ENCODE measurements around the gene WDR27.

WDR27 gene

GRCh38 chr6:169441292-169441691 lies 260.5 kb downstream of the WDR27 start:
- TF ChIP-seq TAF1 (IDR thresholded peaks at IDR 0.05; ENCODE audit: borderline replicate concordance, insufficient read depth, low read length) (no peak), REST (IDR thresholded peaks at IDR 0.05; ENCODE audit: insufficient read depth in 1 of 2, low read depth in 2 of 2, low read length in 2 of 2) (no peak), FOXP2 (optimal IDR thresholded peaks at IDR 0.05; ENCODE audit: borderline replicate concordance, extremely low read depth, extremely low read length, insufficient read depth) (no peak), POLR2AphosphoS5 (IDR thresholded peaks at IDR 0.05; ENCODE audit: low read depth, low read length) (no peak), SIN3A (IDR thresholded peaks at IDR 0.05; ENCODE audit: borderline replicate concordance, insufficient read depth, low read length) (no peak)

GRCh38 chr6:169439710-169440109 lies 262.1 kb downstream of the WDR27 start:
- TF ChIP-seq REST (IDR thresholded peaks at IDR 0.05; ENCODE audit: insufficient read depth in 1 of 2, low read depth in 2 of 2, low read length in 2 of 2) (no peak), SIN3A (IDR thresholded peaks at IDR 0.05; ENCODE audit: borderline replicate concordance, insufficient read depth, low read length) (no peak), POLR2AphosphoS5 (IDR thresholded peaks at IDR 0.05; ENCODE audit: low read depth, low read length) (no peak), FOXP2 (optimal IDR thresholded peaks at IDR 0.05; ENCODE audit: borderline replicate concordance, extremely low read depth, extremely low read length, insufficient read depth) (no peak), TAF1 (IDR thresholded peaks at IDR 0.05; ENCODE audit: borderline replicate concordance, insufficient read depth, low read length) (no peak)

- TF ChIP-seq POLR2AphosphoS5 (IDR thresholded peaks at IDR 0.05; ENCODE audit: low read depth, low read length) (no peak), SIN3A (IDR thresholded peaks at IDR 0.05; ENCODE audit: borderline replicate concordance, insufficient read depth, low read length) (no peak), TAF1 (IDR thresholded peaks at IDR 0.05; ENCODE audit: borderline replicate concordance, insufficient read depth, low read length) (no peak)
Measured at GRCh38 chr6:169429001-169429400, 272.8 kb downstream of the WDR27 start.

- TF ChIP-seq SIN3A (IDR thresholded peaks at IDR 0.05; ENCODE audit: borderline replicate concordance, insufficient read depth, low read length) (no peak), POLR2AphosphoS5 (IDR thresholded peaks at IDR 0.05; ENCODE audit: low read depth, low read length) (no peak), REST (IDR thresholded peaks at IDR 0.05; ENCODE audit: insufficient read depth in 1 of 2, low read depth in 2 of 2, low read length in 2 of 2) (no peak), TAF1 (IDR thresholded peaks at IDR 0.05; ENCODE audit: borderline replicate concordance, insufficient read depth, low read length) (no peak), FOXP2 (optimal IDR thresholded peaks at IDR 0.05; ENCODE audit: borderline replicate concordance, extremely low read depth, extremely low read length, insufficient read depth) (no peak)
Measured at GRCh38 chr6:169428532-169428931, 273.3 kb downstream of the WDR27 start.

- TF ChIP-seq POLR2AphosphoS5 (IDR thresholded peaks at IDR 0.05; ENCODE audit: low read depth, low read length) (no peak), SIN3A (IDR thresholded peaks at IDR 0.05; ENCODE audit: borderline replicate concordance, insufficient read depth, low read length) (no peak)
Measured at GRCh38 chr6:169427856-169428255, 274.0 kb downstream of the WDR27 start.

GRCh38 chr6:169426611-169427010 lies 275.2 kb downstream of the WDR27 start:
- TF ChIP-seq REST (IDR thresholded peaks at IDR 0.05; ENCODE audit: insufficient read depth in 1 of 2, low read depth in 2 of 2, low read length in 2 of 2) (no peak), FOXP2 (optimal IDR thresholded peaks at IDR 0.05; ENCODE audit: borderline replicate concordance, extremely low read depth, extremely low read length, insufficient read depth) (no peak), POLR2AphosphoS5 (IDR thresholded peaks at IDR 0.05; ENCODE audit: low read depth, low read length) (no peak), SIN3A (IDR thresholded peaks at IDR 0.05; ENCODE audit: borderline replicate concordance, insufficient read depth, low read length) (no peak), TAF1 (IDR thresholded peaks at IDR 0.05; ENCODE audit: borderline replicate concordance, insufficient read depth, low read length) (no peak)
